ENCODE measurements around the gene PIAS4.
A peak's percentile ranks its signal among the peaks of the same experiment; 100 is the strongest.

The PIAS4 gene

GRCh38 chr19:4059891-4060620, 52.5 kb downstream of the PIAS4 start:
- peak; percentile 54 to 57 for DNase-seq (ENCODE audit: low read depth in 2 of 2)

DNA sequence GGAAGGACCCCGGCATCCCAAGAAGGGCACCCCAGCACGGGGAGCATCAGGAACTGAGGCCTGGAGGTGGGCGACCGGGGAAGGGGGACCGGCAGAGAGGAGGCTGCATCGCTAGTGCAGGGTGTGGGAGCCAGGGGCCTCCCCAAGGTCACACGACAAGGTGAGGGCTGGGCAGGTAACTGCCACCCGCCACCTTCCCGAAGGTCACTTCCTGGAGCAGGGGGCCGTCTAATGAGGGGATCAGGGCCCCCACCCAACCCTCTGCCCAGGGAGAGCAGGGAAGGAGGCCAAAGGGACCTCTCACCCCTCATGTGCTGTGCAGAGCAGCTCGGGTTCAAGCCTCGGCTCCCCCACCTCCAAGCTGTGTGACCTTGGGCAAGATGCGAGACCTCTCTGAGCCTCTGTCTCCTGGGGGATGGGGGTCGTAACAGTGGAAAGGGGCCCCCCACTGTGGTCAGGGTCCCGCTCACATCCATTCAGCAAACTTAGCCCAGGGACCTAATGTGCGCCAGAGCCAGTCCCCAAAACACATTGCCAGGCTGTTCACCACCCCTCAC, 53.2 kb downstream of the PIAS4 start:
- DNase-seq (ENCODE audit: low read depth in 2 of 2): no peak

DNA sequence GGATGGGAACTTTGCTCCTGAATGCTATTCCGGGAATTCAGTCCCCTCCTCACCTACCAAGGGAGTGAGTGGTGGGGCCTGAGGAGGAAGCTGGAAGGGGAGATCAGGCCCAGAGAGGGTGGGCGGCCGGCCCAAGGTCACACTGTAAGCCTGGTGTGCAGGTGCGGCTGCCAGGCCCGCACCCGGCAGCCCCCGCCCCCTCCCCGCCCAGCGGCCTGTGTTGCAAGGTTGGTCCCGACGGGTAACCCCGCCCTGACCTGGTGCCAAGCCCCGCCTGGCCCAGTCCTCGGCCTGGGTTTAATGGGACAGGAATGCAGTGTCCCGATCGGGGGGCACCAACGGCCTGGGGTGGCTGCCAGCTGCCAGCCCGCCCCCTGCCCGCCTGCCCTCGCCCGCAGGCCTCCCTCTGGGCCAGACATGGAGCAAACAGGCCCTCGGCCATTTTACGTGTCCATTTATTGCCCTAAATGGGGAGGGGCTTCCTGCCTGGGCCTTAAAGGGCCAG, 53.7 kb downstream of the PIAS4 start:
- DNase-seq (ENCODE audit: low read depth in 2 of 2): no peak

GRCh38 chr19:4061683-4062418, 54.3 kb downstream of the PIAS4 start:
- DNase-seq (ENCODE audit: low read depth in 2 of 2): no peak

DNA sequence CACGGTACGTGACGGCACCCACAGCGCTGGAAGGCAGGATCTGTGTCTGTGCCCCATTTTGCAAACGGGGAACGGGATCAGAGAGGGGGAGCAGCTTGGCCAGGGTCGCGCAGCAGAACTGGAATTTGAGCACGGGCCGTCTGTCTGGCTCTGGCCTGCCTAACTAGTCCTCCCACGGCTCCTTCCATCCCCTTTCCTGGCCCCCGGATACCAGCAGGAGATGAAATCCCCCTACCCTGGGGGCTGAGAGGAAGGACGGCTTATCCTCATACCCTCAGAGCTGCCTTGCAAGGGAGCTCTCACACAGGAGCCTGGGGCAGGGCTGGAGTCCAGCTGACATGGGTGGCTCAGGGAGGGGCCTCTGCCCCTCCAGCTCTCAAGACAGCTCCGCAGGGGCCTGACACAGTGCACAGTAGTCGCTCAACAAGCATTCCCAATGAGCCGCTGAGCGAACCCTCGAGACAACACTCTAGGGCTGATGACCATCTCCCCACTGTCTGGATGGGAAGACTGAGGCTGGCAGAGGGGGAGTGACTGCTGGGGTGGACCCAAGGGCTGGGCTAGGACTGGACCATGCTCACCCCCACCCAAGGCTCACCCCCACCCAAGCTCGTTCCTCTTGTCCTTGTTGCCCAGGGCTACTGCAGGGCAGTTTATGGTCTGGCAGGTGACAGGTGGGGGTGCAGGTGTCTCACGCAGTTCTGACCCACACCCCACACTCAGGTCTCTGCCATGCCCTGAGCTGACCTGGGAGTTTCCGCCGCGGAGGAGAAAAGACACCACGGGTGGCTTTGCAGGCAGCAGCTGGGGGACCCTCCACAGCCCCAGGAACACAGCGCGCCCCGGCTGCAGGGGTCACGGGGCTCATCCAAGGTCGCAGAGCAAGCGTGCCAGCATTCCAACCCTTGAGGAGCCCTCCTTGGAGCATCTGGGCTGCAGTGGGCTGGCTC, 55.2 kb downstream of the PIAS4 start:
- no peak for DNase-seq (ENCODE audit: low read depth in 2 of 2)

DNA sequence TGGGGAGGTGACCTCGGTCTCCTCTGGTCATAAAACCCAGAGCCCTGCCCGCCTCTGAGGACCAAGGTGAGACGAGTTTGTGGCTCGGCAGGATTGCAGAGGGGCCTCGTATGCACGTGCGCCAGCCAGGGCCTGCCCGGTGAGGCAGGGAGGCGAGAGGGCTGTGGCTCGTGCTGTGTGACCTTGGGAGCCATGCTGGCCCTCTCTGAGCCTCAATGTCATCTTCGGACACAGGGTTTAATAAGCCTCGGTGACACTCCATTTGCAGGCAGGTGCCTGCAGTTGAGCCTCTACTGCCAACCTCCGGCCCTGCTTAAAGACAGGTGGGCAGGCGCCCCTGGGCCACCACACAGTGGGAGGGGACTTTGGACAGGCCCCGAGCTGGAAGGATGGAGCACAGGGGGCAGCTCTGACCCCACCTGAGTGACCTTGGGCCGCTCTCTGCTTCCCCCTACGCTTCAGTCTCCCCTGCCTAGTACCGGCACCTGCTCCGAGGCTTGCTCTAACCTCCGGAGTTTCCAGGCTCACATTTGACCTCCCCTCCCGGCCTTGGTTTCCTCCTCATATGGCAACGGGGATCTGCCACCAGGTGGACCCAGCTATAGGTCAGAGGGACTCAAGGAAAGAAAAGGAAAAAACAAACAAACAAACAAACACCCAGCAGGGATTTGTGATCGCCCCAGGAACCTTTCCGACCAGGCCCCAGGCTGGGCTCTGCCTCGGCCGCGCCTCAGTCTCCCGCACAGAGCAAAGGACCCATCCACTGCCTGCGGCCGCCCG, 56.0 kb downstream of the PIAS4 start:
- no peak for DNase-seq (ENCODE audit: low read depth in 2 of 2)

DNA sequence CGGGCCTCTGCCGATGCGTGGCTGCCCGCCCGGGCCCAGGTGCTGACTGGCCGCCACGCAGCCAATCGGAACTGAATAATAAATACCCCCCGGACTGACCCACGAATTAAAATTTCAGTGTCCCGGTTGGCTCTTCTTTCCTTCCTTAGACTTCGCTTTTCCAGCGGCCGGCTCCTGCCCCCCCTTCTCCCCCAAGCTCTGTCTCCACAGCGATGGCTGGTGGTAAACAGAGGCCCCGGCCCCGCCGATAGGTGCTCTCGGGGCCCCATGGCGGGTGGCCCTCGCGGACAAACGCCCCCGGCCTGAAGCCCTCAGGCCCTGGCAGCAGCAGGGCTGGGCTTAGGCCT, 56.6 kb downstream of the PIAS4 start:
- no peak for DNase-seq (ENCODE audit: low read depth in 2 of 2)

DNA sequence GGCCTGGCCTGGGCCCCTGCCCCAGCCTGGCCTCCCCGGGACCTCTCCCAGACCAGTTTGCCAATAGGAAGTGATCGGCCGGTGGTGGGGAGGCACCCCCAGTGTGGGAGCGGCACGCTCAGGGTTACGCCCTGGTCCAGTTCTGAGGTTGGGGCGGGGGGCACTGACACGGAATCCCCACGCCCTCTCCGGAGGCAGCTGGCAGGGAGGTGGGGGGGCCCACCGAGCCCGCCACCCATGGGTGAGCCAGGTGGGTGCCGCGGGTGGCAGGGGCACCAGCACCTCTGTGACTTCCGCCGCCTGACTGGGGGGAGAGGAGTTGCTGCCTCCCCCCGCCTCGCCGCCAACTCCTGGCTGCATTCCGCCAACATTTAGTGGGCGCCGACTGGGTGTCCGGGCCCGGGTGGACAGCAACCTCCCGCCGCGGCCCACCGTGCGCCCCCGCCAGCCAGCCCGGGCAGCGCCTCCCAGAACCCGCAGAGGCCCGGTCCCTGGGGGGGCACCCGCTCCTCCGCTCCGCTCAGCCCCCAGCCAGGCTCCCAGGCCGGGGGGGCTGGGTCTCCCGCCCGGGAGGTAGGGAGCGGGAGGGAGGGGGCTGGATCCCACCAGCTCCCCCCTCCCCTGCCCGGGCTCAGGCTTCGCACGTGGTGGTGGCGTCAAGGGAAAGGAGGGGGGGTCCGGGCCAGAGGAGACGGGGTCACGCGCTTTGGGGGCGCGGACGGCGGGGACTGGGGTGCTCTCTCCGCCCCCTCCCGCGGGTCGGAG, 57.1 kb downstream of the PIAS4 start:
- DNase-seq (ENCODE audit: low read depth in 2 of 2): no peak

GRCh38 chr19:4065430-4066175, 58.1 kb downstream of the PIAS4 start:
- peak; percentile 95 for DNase-seq (ENCODE audit: low read depth in 2 of 2)

GRCh38 chr19:4066176-4066606, 58.7 kb downstream of the PIAS4 start:
- DNase-seq (ENCODE audit: low read depth in 2 of 2): peak in 1 of 2 donors; percentile 53

GRCh38 chr19:4066682-4067395, 59.3 kb downstream of the PIAS4 start, which contains the start of gene ZBTB7A:
Gene ZBTB7A (minus strand): TSS chr19:4066899. CDS start chr19:4055232, 11,667 bp downstream.
- DNase-seq (ENCODE audit: low read depth in 2 of 2): peak in 1 of 2 donors; percentile 64

GRCh38 chr19:4067396-4068046, 60.0 kb downstream of the PIAS4 start:
- DNase-seq (ENCODE audit: low read depth in 2 of 2): no peak

GRCh38 chr19:4068047-4068966, 60.8 kb downstream of the PIAS4 start:
- DNase-seq (ENCODE audit: low read depth in 2 of 2): no peak

- no peak for DNase-seq (ENCODE audit: low read depth in 2 of 2)
Measured at GRCh38 chr19:4069331-4069959, 61.9 kb downstream of the PIAS4 start.

DNA sequence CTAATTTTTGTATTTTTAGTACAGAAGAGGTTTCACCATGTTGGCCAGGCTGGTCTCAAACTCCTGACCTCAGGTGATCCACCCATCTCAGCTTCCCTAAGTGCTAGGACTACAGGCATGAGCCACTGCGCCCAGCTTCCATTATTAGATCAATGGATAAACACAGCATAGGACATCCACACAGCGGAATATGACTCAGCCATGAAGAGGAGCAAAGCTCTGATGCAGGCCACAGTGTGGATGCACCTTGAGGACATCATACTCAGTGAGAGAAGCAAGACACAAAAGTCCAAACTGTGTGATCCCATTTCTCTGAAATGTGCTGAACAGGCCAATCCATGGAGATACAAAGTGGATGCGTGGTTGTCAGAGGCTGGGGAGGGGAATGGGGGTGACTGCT, 64.1 kb downstream of the PIAS4 start:
- DNase-seq (ENCODE audit: low read depth in 2 of 2): no peak

DNA sequence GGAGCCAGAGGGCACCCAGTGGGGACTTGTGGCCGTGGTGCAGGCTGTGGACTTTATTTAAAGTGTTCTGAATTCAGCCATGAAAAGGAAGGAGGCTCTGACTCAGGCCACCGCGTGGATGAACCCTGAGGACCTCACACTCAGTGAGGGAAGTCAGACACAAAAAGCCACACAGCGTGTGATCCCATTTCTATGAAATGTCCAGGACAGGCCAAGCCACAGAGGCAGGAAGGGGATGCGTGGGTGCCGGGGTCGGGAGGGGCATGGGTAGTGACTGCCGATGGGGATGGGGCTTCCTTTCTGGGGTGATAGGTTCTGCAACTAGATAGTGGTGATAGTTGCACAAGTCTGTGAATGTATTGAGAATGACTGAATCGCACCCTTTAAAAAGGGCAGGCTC, 67.8 kb downstream of the PIAS4 start:
- DNase-seq (ENCODE audit: low read depth in 2 of 2): no peak

- DNase-seq (ENCODE audit: low read depth in 2 of 2): no peak
Measured at GRCh38 chr19:4077007-4077374, 69.5 kb downstream of the PIAS4 start.
